ENCODE data around the gene RNF150.

Gene RNF150

DNA sequence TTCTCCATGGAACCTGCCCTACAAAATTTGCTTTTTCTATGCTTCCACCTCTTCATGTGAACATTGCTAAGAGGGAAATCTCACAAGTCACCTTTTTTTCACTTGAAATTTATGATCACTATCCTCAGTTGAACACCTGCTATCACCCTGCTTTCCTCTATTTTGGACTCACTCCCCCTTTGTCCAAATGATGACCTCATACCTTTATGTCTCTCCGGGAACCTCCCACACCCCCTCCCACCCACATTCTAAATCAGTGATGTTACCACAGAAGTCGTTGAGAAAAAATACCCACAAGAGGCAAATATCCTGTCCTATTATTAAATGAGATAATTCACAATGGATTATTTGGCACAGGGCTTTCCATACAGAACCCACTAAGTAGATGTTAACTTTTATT is 156.5 kb downstream of the RNF150 start:
- DNase-seq (ENCODE audit: low read depth) = no peak

DNA sequence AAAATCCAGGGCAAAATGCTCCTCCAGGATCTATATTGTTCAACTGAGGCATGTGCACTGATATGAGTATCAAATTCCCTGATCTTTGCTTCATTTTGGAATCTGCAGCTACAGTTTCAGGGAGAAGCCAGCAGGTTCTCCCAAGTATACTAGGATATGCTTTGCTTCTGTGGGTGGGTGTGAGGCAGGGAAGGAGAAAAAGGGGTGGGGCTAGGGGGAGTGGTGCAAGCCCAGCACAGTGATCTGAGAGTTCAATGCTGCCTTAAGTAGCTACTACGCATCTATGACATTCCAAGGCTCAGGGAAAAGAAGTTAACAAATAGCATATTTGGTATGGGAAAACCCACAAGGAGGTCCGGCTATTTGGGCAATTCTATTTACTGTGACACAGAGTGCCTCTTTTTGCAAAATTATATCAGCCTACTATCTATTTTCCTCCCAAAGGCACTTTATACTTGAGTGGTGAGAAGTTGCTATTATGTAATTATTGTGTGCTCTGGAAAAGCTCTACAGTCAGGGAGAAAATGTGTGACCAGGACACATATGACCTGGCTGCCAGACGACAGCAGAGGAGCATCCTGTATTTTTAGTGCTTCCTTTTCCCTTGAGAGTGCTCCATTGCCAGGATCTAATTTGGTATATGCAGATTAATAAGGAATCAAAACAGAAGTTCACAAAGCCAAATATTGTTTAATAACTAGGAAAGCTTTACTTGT is 162.0 kb downstream of the RNF150 start:
- DNase-seq (ENCODE audit: low read depth) = no peak

DNA sequence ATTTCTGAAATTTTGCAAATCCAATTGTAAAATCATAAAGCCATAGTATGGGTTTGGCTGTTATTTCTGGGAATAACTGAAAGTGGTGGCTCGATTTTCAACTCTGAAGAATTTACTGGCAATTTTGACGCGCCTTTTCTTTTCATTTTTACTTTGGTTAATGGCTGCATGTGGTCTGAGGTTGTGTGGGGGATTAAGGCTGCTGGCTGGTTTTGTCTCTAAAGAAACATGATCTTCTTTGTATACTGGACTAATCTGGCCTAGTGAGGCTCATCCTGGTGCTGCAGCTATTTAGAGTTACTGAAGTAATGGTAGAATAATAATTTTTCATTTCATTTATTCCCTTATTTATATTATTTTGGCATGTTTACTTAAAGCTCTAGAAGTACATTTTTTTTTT is 164.0 kb downstream of the RNF150 start:
- DNase-seq (ENCODE audit: low read depth) = no peak

DNA sequence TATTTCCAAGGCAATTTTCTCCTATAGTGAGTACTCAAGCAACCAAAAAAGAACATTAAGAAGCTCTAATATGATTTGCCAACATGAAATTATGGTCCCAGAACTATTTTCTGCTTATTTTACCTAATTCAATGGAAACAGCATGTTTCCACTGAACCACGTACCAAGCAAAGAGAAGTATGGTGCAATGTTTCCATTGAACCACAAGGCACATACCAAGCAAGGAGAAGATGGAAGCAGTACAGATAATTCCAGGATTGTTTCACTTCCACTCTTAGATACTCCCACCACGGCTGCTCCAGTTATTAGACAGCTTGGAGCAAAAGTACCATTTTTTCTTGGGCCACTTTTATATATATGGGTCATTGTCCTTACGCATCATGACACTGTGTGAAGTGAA is 164.9 kb downstream of the RNF150 start:
- no peak for DNase-seq (ENCODE audit: low read depth)

DNA sequence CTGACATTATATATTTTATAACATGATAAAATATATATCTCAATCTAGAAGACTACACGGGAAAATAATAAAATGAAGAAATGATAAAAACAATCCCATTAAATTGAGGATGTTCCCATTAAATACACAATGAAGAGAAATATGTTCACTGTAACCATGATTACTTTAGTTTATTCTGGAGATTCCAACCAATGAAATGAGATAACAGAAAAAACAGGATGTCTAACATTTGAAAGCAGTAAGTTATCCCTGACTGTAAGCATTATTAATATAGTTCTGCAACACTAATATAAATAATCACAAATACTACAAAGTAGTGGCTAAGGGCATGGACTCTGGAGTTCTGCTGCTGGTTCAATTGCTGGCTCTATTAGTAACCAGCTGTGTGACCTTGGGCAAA is 169.4 kb downstream of the RNF150 start:
- no peak for DNase-seq (ENCODE audit: low read depth)

DNA sequence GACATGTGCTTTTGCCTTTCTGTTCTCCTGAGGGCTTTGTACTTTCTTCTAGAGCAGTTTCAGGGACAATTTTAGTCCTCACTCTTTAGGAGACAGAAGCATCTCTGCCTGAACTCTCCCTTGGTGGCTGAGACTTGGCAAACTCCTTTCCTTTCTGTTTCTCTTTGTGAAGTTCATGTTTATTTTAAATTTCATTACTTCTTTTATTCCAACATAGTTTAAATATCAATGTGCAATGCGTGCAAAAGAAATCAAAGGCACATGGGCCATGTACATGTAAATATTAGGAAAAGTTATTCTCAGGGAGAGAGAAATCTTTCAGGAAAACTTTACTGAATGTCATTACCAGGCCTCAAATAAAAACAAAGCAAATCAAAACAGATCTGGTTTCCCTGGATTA is 177.6 kb downstream of the RNF150 start:
- no peak for DNase-seq (ENCODE audit: low read depth)

DNA sequence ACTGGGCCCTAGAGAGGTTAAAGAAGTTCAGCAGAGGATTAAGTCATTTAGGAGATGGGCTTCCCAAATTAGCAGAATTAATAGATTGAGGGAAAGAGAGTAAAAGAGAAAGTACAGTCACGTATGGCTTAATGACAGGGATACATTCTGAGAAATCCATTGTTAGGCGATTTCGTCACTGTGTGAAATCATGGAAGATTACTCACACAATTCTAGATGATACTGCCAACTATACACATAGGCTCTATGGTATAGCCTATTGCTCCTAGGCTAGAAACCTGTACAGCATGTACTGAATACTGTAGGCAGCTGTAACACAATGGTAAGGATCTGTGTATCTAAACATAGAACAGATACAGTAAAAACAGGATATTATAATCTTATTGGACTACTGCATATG is 180.6 kb downstream of the RNF150 start:
- no peak for DNase-seq (ENCODE audit: low read depth)

DNA sequence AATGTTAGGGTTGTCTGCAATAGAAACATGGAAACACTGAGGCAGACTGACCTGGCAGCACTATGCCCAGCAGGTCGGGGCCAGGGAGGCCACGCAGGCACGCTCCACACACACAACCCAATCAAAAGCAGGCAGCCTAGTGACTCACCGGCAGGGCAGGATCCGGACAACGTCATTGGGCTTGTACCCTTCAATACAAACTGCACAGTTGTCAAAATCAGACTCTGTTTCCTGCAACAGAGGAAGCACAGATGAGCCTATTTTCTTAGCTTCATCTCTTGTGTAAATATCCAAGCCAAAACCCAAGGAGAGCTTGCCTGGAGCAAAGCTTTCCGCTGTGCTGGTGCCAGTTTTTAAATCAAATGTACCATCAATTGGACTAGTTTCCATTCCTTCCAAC is 185.8 kb downstream of the RNF150 start:
- no peak for DNase-seq (ENCODE audit: low read depth)

DNA sequence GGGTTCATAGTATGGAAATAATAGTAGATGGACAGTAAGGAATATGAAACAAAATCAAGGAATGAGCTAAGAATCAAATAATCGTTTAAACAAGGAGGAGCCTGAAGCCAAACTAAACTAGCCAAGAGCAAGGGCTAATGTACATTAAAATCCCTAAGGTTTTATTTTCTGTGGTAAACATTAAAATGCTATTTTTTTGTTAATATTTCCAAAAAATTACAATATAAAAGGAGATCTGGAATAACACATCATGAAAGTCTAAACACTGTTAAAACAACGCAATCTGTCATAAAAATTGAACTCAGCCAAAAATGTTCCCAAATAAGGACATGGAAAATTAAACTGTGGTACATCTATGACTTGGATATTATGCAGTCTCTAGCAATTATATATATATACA is 188.2 kb downstream of the RNF150 start:
- no peak for DNase-seq (ENCODE audit: low read depth)

DNA sequence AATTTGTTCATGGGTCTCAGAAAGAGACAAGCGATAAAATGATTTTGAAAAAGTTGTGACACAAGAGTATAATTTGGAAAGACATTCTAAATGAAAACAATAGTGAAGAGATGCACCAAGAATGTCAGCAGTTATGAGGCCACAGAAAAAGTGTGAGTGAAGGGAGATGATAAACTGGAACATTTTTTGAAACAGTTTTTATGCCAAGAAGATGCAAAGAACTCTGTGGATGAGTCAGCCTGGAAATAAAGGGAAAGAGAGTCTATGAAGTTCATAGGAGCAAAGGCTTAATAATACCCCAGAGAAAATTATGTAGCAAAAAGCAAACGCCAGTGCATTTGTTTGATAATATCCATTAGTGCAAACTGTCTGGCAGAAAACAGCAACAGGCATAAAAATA is 188.7 kb downstream of the RNF150 start:
- peak; percentile 15 for DNase-seq (ENCODE audit: low read depth)

DNA sequence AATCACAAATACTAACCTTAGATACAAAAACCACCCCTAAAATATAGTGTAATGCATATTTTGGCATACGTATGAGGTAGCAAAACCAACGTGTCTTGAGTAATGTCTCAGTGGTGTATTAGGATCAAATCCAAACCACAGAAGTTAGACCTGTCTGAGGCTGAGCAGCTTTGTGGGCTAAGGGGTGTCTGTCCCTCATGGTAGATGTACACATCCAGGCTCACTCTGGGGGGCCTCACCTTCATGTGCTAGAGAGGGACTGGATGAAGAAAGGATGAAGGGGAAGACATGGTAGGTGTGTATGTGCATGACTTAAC is 189.1 kb downstream of the RNF150 start:
- DNase-seq (ENCODE audit: low read depth) = peak; percentile 24

DNA sequence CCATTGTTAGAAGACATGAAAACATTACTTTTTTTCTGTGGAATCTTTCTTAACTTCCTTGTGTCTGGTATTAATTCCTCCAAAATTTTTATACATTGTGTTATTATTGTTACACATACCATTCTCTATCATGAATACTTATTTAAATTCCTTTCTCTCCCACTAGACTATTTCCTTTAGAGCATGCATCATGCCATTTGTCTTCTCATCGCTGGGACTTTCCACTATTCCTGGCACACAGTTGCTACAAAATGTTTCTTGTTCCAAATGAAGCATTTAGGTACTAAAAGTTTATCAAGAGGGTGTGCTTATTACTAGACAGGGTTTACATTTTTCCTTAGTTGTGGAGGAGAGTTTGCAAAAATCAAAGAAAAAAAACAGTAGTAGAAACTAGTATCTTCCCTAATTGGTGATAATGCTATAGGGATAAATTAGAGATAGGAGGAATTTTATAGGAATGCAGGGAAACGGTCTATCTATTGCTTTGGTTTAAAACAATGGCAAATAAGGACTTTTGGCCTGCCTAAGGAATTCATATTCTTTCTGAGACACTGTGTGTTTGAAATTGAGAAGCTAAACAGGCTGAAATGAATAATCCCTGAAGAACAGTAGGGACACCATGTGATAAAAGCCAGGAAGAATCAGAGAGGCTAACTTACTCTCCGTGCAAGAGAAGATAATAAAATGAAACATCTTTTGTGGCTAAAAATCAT is 189.6 kb downstream of the RNF150 start:
- DNase-seq (ENCODE audit: low read depth) = peak; percentile 57

DNA sequence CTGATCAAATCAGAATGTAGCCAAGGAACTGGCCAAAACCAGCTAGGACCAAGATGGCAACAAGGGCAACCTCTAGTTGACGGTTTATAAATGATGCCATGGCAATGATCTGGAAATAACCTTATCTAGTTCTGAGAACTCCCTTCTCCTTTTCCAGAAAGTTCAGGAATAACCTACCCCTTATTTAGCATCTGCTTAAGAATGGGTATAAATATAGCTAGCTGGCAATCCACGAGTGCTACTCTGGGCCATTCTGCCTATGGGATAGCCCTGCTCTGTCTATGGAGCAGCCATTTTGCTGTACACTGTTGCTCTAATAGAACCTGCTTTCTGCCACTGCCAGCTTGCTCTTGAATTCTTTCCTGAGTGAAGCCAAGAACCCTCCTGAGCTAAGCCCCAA is 192.7 kb downstream of the RNF150 start:
- no peak for DNase-seq (ENCODE audit: low read depth)

DNA sequence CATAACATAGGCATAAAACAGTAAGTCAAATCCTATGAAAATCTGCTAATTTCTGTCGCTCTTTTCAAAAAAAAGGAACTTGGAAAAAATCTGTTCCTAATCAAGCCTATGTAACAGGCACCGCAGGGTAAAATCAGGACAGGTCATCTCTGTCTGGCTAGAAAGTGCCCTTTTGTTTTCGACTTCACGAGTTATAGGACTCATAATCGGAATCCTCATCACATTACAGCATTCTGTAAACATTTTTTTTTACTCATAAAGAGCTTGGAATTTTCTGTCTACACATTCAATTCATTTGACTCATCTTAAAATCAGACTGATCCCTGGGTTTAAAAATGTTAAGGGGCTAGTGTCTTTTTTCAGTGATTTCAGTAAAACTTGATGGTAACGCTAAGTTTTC is 195.4 kb downstream of the RNF150 start:
- peak; percentile 69 for DNase-seq (ENCODE audit: low read depth)

DNA sequence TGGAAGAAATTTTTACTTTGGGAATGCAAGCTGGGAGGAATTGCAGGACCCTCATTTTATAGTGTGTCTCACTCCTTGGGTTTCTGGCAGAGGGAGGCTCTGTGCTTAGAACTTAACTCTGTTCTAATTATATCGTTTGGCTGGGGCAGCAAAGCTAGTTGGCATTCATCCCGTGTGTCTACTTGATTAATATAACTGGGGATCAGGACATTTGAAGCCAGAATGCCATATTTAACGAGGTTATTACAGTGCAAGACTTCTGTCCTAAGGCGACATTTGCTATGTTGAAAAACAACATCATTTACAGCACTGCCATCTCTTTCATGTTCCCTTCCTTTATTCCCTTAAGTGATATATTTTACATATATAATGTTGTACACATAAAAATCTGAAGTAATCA is 198.0 kb downstream of the RNF150 start:
- no peak for DNase-seq (ENCODE audit: low read depth)

DNA sequence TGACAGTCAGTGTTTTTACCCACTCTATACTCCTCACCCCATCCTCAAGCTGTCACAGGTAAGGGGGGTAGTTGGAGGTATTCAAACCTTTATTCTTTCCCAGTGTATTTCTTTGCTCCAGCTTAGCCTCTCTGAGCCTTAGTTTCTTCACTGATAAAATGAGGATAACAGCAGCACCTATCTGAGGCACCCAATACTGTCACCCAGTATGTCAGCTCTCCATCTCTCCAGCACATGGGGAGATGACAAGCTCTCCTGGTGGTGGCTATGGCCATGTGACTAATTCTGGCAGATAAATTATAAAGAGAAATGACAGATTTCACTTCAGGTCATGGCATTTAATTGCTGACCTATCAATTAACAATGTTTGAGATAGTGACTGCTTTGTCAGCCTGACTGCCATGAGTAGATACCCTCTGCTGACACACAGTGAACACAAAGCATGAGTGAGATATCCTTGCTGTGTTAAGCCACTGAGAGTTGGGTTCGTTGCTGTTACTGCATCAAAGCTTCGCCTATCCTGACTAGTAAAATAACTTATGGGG is 200.7 kb downstream of the RNF150 start:
- no peak for DNase-seq (ENCODE audit: low read depth)

DNA sequence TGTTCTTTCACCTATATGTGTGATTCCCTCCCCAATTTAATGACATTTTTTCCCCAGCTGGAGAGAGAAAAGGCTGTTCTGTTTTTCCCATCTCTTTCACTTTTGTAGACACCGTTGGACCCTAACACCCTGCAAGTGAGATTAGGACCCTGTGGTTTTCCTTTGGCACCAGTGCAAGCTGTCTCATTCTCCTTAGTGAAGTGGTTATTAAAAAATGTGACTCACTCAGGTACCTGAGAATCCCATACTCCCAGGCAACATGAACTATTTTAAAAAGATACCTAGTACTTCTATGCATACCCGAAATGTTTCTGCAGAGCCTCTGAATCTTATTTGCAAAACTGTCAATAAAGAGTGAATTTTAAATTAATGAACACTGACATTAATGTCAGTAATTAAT is 201.4 kb downstream of the RNF150 start:
- no peak for DNase-seq (ENCODE audit: low read depth)

DNA sequence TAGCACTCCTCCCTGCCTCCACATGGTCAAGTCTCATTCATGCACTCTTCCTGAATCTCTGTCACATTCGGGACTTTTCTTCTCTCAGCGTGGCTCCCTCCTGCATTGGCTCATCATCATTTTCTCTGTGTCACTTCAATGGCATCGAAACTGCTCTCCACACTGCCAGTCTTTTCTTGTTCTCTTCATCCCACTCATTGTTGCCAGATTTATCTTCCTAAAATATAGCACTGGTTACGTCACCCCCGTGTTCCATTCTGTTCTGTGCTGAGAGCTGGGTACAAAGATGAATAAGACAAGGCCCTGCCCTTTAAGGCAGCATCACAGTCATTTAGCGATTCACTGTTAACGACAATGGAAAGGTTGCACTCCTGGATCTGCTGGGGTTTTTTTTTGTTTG is 202.7 kb downstream of the RNF150 start:
- no peak for DNase-seq (ENCODE audit: low read depth)

DNA sequence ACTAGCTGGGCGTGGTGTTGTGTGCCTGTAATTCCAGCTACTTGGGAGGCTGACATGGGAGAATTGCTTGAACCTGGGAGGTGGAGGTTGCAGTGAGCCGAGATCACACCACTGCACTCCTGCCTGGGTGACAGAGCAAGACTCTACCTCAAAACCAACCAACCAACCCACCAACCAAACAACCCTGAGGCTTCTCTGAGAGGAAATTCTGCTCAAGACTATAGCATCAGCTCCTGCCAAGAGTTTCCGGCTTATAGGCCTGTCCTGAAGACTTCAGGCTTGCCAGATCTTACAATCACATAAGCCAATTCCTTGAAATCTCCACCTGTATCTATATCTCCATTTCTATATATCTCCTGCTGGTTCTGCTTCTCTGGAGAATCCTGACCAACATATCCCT is 203.3 kb downstream of the RNF150 start:
- no peak for DNase-seq (ENCODE audit: low read depth)

DNA sequence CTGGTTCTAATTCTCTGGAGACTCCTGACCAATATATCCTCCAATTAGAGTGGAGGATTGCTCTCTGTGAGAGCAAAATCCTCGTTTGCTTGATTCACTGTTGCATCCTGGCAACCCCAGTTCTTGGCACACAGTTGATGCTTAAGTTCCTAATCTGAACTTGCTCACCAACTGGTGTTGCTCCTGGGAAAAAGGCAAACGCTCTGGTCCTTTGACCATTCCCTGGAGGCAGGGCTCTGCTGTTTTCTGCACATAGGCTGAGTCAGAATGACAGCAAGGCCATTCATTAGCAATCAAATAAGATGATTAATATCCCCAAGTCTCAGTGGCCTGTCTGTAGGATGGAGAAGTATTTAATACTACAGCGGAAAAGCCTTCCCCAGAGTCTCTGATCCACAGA is 204.4 kb downstream of the RNF150 start:
- no peak for DNase-seq (ENCODE audit: low read depth)

DNA sequence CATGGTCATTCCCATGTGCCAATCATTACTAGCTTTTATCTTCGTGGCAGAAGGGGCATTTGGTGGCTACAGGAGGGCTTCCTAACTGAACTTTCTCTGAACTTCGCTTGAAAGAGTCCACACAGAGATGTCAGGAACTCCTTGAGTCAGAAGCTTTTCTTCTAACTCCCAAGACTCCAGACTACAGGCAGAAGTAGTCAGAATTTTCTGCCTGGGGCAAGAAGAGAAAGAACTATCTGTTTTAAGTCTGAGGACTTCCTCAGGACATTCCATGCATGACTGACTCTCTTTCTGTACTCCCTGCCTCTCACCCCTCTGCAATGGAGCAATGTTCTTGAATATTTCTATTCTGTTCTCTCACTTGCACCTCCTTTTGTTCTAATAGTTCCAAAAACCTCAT is 206.6 kb downstream of the RNF150 start:
- DNase-seq (ENCODE audit: low read depth) = no peak

DNA sequence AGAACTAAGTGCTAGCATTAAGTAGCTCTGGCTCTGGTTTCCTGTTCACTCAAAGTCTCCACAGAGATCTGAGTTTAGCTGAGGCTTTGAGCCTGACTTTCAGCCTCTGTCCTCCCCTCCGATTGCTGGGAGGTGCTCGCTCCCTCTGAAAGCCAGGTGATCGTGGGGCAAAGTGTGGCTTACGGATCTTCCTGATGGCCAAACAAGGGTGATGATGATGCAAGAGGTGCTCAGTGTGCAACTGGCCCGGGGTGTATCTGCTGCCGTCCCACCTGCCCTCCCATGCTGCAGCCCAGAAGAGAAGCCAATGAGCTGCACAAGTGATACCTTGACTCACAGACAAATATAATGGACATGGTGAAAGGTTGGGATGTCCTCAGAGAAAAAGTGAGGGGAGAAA is 207.9 kb downstream of the RNF150 start:
- no peak for DNase-seq (ENCODE audit: low read depth)

DNA sequence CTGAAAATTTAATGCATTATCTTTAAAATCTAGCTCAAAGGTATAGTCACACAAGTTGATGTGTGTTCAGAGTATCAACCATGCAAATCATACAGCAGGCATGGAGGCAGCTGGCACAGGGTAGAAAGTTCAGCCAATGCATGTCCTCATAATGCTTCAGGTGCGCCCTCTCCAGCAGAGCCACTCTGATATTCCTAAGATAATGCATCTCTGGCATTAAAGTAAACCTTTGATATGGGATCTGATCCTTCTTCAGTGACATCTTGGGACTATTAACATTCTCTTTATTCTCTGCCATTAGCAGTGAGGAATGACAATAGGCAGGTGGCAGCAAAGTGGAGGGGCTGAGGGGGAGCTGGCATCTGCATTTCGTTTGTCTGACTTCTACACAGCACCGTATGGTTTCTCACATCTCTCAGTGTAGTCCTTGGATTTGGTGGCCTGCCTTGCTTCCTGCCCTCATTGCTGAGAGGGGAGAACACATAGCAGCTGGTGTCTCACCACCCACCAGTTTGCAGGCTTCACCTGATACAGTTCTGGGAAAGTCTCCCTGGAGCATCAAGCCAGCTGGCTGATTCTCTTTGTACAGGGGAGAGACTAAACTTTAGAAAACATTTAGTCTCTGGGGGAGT is 208.4 kb downstream of the RNF150 start:
- no peak for DNase-seq (ENCODE audit: low read depth)
